GM23338 (cell line): ENCODE results near the gene ISX. TPM values are rescaled to one million over a fixed set of nuclear protein-coding genes. Genes with fewer than 3 reads are reported as not detected.

Experiments used
- ATAC-seq: fragments of 200-7000 bp; cut with Tn5 transposase; 3 replicates; pipeline ENCODE4 v1.9.1; 2020
- DNase-seq: peaks from one replicate; pipeline ENCODE4 v3.0.0-alpha.2; 2015; ENCODE audit warnings: low spot score
- H2AFZ ChIP-seq: fragments of 200-600 bp; sonication (generic); 2 replicates; pipeline ENCODE4 v1.8.0; 2016; ENCODE audit warnings: antibody characterized with exemption, mild to moderate bottlenecking, moderate library complexity
- H3F3A ChIP-seq: fragments of 200-600 bp; sonication (generic); replicated peaks from 2 replicates; pipeline ENCODE4 v1.8.0; 2017; ENCODE audit warnings: antibody characterized with exemption, mixed run types, low read depth
- H3K27ac ChIP-seq: fragments of 200-600 bp; sonication (generic); 2 replicates; pipeline ENCODE4 v1.6.1; 2016; ENCODE audit warnings: low read depth
- H3K27me3 ChIP-seq: fragments of 200-600 bp; sonication (generic); 2 replicates; pipeline ENCODE4 v1.8.0; 2016; ENCODE audit warnings: mild to moderate bottlenecking, mixed run types, moderate library complexity; ENCODE audit not compliant: insufficient read depth
- H3K36me3 ChIP-seq: fragments of 200-600 bp; sonication (generic); 2 replicates; pipeline ENCODE4 v1.8.0; 2016; ENCODE audit warnings: mild to moderate bottlenecking; ENCODE audit not compliant: insufficient read depth
- H3K4me1 ChIP-seq: fragments of 200-600 bp; sonication (generic); 2 replicates; pipeline ENCODE4 v1.8.0; 2016; ENCODE audit warnings: mild to moderate bottlenecking, moderate library complexity; ENCODE audit not compliant: insufficient read depth
- H3K4me2 ChIP-seq: fragments of 200-600 bp; sonication (generic); 2 replicates; pipeline ENCODE4 v1.7.1; 2017; ENCODE audit warnings: mixed run types
- H3K4me3 ChIP-seq: fragments of 200-600 bp; sonication (generic); 2 replicates; pipeline ENCODE4 v1.6.1; 2016; ENCODE audit warnings: mixed run types
- H3K79me2 ChIP-seq: fragments of 200-600 bp; sonication (generic); replicated peaks from 2 replicates; pipeline ENCODE4 v1.8.0; 2017; ENCODE audit warnings: mild to moderate bottlenecking; ENCODE audit not compliant: insufficient read depth
- H3K9me2 ChIP-seq: fragments of 200-600 bp; sonication (generic); 2 replicates; pipeline ENCODE4 v1.8.0; 2017; ENCODE audit not compliant: insufficient read depth
- H4K20me1 ChIP-seq: fragments of 200-600 bp; sonication (generic); replicated peaks from 2 replicates; pipeline ENCODE4 v1.8.0; 2017; ENCODE audit warnings: mild to moderate bottlenecking; ENCODE audit not compliant: insufficient read depth
- H3K27ac Mint-ChIP-seq: 2 replicates; pipeline ENCODE4 v1.8.0; 2020; ENCODE audit warnings: inconsistent platforms, mild to moderate bottlenecking, moderate library complexity, mixed read lengths
- H3K27me3 Mint-ChIP-seq: 3 replicates; pipeline ENCODE4 v1.8.0; 2022; ENCODE audit warnings: low read depth, mild to moderate bottlenecking, moderate library complexity, mixed read lengths, inconsistent platforms; ENCODE audit not compliant: insufficient read depth, poor library complexity
- H3K36me3 Mint-ChIP-seq: 3 replicates; pipeline ENCODE4 v1.8.0; 2021; ENCODE audit warnings: low read depth, mild to moderate bottlenecking, inconsistent platforms, moderate library complexity, mixed read lengths
- H3K4me1 Mint-ChIP-seq: 3 replicates; pipeline ENCODE4 v1.8.0; 2020; ENCODE audit warnings: mild to moderate bottlenecking, inconsistent platforms, mixed read lengths
- H3K4me3 Mint-ChIP-seq: 3 replicates; pipeline ENCODE4 v1.8.0; 2021; ENCODE audit warnings: moderate library complexity, mild to moderate bottlenecking, inconsistent platforms, mixed read lengths
- H3K9me3 Mint-ChIP-seq: 3 replicates; pipeline ENCODE4 v1.8.0; 2020; ENCODE audit warnings: moderate library complexity, mild to moderate bottlenecking, inconsistent platforms, mixed read lengths
- EZH2 ChIP-seq: fragments of 200-600 bp; sonication (generic); IDR thresholded peaks from one replicate; pipeline ENCODE4 v1.8.0; 2017; ENCODE audit warnings: antibody characterized with exemption, mild to moderate bottlenecking, low read depth; ENCODE audit not compliant: unreplicated experiment
- EZH2phosphoT487 ChIP-seq: fragments of 200-600 bp; sonication (generic); IDR thresholded peaks from one replicate; pipeline ENCODE4 v1.8.1; 2018; ENCODE audit warnings: antibody characterized with exemption; ENCODE audit not compliant: unreplicated experiment
- JUNB ChIP-seq: IDR thresholded peaks from one replicate; pipeline ENCODE4 v1.6.1; 2016; ENCODE audit warnings: antibody characterized with exemption; ENCODE audit not compliant: unreplicated experiment
- NANOG ChIP-seq: IDR thresholded peaks from 2 replicates; pipeline ENCODE4 v1.6.1; 2016; ENCODE audit warnings: antibody characterized with exemption, borderline replicate concordance
- POLR2AphosphoS5 ChIP-seq: IDR thresholded peaks from 2 replicates; pipeline ENCODE4 v1.6.1; 2016; ENCODE audit warnings: antibody characterized with exemption, low read depth
- REST ChIP-seq: IDR thresholded peaks from one replicate; pipeline ENCODE4 v1.6.1; 2018; ENCODE audit warnings: antibody characterized with exemption; ENCODE audit not compliant: unreplicated experiment
- STAT1 ChIP-seq: IDR thresholded peaks from one replicate; pipeline ENCODE4 v1.6.1; 2016; ENCODE audit warnings: antibody characterized with exemption; ENCODE audit not compliant: unreplicated experiment
- ZNF114 ChIP-seq: fragments of 250-450 bp; sonication (Bioruptor Pico); IDR thresholded peaks from 2 replicates; pipeline ENCODE4 v1.5.0; 2020; ENCODE audit warnings: mild to moderate bottlenecking, moderate library complexity
- ZNF331 ChIP-seq: fragments of 250-450 bp; sonication (Bioruptor Pico); IDR thresholded peaks from 2 replicates; pipeline ENCODE4 v1.5.0; 2020; ENCODE audit warnings: low read depth, mild to moderate bottlenecking, moderate library complexity
- polyA plus RNA-seq: library from polyadenylated mRNA; unstranded; fragments of >200 nt; fragmentation: Nextera tagmentation; extraction: Ambion mirVana; gene quantifications from 2 replicates; pipeline ENCODE4 v1.2.1, GENCODE V29; 2016
- total RNA-seq: library from RNA; depleted of rRNA; stranded (reverse); fragments of >200 nt; shearing (Covaris generic); gene quantifications from 2 replicates; pipeline ENCODE4 v1.2.3, GENCODE V29; 2014

The ISX gene
- total and polyA plus RNA-seq, 2 experiments from 2014 or later = not detected

- Mint-ChIP-seq H3K4me3 (no peak overlapping the region), H3K27ac (no peak overlapping the region), H3K9me3 (peaks cover 50% of the 10 kb centered on the region), H3K4me1 (peaks cover 8% of the 10 kb centered on the region; the same call in 2 of the 3 replicates), H3K27me3 (peaks cover 1% of the 10 kb centered on the region), H3K36me3 (no peaks in the 10 kb centered on the region)
- TF ChIP-seq POLR2AphosphoS5 (no peak), EZH2 (no peak), NANOG (no peak), JUNB (no peak)
- no peaks in the 10 kb centered on the region for H3F3A ChIP-seq
- no peak overlapping the region for H2AFZ ChIP-seq
- H3K9me2 ChIP-seq = no peaks in the 10 kb centered on the region
- H3K79me2 ChIP-seq = no peaks in the 10 kb centered on the region
- DNase-seq (no peak), ATAC-seq (no peak)
- no peaks in the 10 kb centered on the region for H4K20me1 ChIP-seq
- no peak overlapping the region for H3K27ac ChIP-seq
- H3K4me1 ChIP-seq = peaks cover 6% of the 10 kb centered on the region; the same call in 1 of the 2 replicates
- no peaks in the 10 kb centered on the region for H3K36me3 ChIP-seq
- H3K4me3 ChIP-seq = no peak overlapping the region
- no peaks in the 10 kb centered on the region for H3K27me3 ChIP-seq
- no peak overlapping the region for H3K4me2 ChIP-seq
Measured at GRCh38 chr22:35032571-35032970, 33.4 kb upstream of the ISX start.

DNA sequence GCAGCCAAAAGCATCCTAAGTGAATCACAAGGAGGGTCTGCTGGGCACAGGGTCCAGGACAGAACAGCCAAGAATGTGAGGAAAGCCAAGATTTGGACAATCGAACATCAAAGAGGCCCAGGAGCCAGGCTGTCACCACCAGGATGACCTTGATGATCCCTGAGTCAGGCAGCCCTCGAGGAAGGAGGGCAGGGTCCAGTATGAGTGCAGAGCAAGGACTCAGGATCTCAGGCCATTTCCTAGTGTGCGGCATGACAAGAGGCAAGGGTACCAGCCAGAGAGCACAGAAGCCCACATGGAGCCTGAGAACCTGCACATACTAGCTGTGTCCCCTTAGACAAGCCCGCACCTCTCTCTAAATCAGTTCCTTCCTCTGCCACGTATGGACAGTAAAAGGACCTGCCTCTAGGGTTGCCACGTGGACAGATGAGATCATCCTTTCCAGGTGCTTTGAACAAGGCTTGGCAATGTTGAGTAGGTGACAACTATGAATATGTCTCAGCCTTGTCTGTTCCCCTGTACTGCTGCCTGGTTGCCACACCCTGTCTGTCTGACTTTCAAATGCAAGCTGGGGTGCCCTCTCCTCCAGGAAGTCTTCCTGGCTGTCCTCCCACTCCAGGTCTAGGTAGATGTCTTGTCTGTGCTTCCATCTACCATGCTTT, 32.2 kb upstream of the ISX start:
- Mint-ChIP-seq H3K27me3 (peaks cover 1% of the 10 kb centered on the region), H3K36me3 (no peaks in the 10 kb centered on the region), H3K9me3 (peaks cover 46% of the 10 kb centered on the region), H3K4me1 (peaks cover 8% of the 10 kb centered on the region; the same call in 2 of the 3 replicates), H3K4me3 (no peak overlapping the region), H3K27ac (no peak overlapping the region)
- Histone ChIP-seq H2AFZ (no peak overlapping the region), H3K27ac (no peak overlapping the region), H4K20me1 (no peaks in the 10 kb centered on the region), H3F3A (no peaks in the 10 kb centered on the region), H3K4me3 (no peak overlapping the region), H3K79me2 (no peaks in the 10 kb centered on the region), H3K4me2 (no peak overlapping the region), H3K27me3 (no peaks in the 10 kb centered on the region), H3K9me2 (no peaks in the 10 kb centered on the region), H3K4me1 (peaks cover 6% of the 10 kb centered on the region; the same call in 1 of the 2 replicates), H3K36me3 (no peaks in the 10 kb centered on the region)
- ATAC-seq (no peak), DNase-seq (no peak)
- TF ChIP-seq EZH2phosphoT487 (no peak), NANOG (no peak), REST (no peak), ZNF331 (no peak), STAT1 (no peak), ZNF114 (no peak)
